GM10266 (cell line): ENCODE results near the gene ARL3.
"Not testable (repeated sequence)": the region's sequence is repeated elsewhere in the genome, so short reads cannot be mapped to it uniquely, and the experiment has no call there.

Experiments used
- DNase-seq: peaks from one replicate; pipeline ENCODE4 v3.0.0; 2012; ENCODE audit errors: extremely low spot score
- TF ChIP-seq, protein P1 (sequence below): IDR thresholded peaks from 2 replicates; pipeline ENCODE4 v1.5.1; 2012; ENCODE audit warnings: mild to moderate bottlenecking, low read depth; ENCODE audit not compliant: control insufficient read depth, insufficient read depth; ENCODE audit errors: missing control alignments

Gene ARL3

DNA sequence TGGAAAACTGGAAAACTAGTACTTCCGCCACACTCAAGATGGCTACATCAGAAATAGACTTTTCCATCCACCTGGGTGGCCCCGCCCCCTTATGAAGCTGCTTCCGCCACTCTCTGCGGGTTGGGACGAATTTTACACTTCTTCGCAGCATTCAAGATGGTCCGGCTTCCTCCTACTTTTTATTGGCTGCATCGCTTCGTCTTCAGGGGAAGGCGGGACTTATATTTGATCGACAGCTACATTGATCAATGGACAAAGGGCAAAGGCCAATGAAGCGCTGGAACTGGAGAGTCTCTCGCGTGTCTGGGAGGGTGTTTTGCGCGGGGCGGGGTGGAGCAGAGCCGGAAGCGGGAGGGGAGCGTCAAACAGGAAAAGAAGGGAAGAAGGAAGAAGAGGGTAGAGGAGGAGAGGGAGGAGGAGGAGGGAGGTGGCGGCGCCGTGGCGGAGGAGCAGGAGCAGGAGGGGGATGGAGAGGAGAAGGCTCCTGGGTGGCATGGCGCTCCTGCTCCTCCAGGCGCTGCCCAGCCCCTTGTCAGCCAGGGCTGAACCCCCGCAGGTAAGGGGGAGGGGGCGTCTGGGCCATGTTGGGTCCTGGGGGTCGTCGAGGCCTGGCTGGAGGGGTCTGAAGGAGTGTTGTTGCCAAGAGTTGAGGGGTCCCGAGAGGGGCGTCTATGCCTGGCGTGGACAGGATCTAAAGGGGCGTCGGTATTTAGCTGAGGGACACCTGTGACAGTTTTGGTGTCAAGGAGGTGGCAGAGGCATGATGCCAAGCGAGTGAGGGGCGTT is 29.6 kb upstream of the ARL3 start, which contains the start of gene WBP1L:
WBP1L (plus strand) TSS at position 361 of the 786 bp plus-strand sequence; CDS start at position 467, 106 bp downstream.
- DNase-seq, result peak; percentile 91
- TF ChIP-seq, protein P1, sequence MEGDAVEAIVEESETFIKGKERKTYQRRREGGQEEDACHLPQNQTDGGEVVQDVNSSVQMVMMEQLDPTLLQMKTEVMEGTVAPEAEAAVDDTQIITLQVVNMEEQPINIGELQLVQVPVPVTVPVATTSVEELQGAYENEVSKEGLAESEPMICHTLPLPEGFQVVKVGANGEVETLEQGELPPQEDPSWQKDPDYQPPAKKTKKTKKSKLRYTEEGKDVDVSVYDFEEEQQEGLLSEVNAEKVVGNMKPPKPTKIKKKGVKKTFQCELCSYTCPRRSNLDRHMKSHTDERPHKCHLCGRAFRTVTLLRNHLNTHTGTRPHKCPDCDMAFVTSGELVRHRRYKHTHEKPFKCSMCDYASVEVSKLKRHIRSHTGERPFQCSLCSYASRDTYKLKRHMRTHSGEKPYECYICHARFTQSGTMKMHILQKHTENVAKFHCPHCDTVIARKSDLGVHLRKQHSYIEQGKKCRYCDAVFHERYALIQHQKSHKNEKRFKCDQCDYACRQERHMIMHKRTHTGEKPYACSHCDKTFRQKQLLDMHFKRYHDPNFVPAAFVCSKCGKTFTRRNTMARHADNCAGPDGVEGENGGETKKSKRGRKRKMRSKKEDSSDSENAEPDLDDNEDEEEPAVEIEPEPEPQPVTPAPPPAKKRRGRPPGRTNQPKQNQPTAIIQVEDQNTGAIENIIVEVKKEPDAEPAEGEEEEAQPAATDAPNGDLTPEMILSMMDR, result no peak

DNA sequence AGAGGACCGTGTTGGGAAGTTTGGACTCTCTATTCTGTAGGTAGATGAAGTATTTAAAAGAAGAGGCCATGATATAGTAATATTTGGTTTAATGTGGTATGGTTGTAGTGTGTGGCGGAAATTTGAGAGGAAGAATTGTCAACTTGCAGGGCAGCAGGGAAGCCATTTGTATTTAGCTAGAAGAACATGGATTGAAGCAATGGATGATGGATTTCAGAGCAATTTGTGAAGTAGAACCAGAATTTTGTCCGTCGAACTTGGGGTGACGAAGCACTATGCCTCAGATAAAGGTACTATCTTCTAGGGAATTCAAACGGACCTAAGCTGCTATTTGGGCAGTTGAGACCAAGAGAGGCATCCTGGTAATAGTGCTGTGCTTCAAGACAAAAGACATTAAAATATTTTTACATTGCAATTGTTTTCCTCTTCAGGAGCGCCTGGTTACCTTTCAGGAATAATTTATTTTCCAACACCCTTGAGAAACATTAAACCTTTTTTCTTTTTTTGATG is 28.9 kb upstream of the ARL3 start:
- DNase-seq, result no peak
- TF ChIP-seq, protein P1, result no peak

DNA sequence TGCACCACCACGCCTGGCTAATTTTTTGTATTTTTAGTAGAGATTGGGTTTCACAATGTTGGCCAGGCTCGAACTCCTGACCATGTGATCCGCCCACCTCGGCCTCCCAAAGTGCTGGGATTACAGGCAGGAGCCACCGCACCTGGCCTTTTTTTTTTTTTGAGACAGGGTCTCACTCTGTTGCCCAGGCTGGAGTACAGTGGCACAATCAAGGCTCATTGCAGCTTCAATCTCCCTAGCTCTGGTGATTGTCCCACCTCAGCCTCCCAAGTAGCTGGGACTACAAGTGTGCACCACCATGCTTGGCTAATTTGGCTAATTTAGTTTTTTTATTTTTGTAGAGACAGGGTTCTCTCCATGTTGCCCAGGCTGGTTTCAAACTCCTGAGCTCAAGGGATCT is 28.1 kb upstream of the ARL3 start:
- DNase-seq, result not testable (repeated sequence)

DNA sequence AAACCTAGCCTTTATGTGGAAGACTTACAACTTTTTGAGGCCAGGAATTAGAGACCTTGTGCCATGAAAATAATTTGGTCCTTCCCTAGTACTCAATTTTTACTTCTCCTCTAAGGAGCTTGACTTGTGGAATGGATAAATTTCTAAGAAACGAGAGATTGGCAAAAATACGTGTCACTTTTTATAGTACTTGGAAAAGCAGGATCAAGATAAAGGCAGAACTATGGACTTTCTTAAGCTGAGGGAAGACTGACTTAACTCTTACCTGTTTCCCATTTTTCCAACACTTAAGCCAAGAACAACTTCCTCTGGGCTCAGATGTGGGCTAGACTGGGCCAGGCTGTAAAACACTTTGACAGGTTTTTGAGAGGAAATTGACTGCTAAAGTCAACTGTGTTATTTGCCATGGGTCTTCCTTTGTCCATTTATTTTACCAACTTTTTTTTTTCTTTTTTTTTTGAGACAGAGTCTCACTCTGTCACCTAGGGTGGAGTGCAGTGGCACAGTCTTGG is 27.6 kb upstream of the ARL3 start:
- TF ChIP-seq, protein P1, result no peak
- no peak for DNase-seq

DNA sequence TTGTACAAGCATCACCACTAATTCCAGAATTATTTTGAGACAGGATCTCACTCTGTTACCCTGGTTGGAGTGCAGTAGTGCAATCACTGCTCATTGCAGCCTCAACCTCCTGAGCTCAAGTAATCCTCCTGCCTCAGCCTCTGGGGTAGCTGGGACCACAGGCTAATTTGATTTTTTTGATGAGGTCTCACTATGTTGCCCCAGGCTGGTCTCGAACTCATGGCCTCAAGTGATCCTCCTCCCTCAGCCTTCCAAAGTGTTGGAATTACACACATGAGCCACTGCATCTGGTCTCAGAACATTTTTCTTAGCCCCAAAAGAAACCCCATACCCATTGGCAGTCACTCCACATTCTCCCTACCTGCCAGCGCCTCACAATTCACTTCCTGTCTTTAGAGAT is 26.0 kb upstream of the ARL3 start:
- no peak for DNase-seq
- TF ChIP-seq, protein P1, result no peak

DNA sequence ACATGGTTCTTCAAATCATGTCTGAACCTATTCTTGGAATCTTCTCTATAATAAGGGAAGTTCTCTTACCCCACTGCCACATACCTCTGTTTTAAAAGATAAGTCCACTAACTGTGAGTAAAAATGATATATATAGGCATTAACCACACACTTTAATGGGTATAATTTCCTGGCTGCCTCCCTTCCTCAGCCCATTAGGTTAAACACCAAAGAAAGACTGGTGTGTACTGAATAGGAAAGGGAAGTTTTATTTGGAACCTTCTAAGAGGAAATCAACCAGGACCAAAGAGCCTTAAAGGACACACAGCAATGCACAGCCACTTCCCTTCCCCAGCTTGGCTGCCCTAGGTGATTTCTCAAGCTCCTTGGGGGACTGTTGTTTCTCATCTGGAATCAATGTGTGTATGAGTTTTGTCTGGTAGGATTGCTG is 24.5 kb upstream of the ARL3 start:
- TF ChIP-seq, protein P1, result no peak
- no peak for DNase-seq

DNA sequence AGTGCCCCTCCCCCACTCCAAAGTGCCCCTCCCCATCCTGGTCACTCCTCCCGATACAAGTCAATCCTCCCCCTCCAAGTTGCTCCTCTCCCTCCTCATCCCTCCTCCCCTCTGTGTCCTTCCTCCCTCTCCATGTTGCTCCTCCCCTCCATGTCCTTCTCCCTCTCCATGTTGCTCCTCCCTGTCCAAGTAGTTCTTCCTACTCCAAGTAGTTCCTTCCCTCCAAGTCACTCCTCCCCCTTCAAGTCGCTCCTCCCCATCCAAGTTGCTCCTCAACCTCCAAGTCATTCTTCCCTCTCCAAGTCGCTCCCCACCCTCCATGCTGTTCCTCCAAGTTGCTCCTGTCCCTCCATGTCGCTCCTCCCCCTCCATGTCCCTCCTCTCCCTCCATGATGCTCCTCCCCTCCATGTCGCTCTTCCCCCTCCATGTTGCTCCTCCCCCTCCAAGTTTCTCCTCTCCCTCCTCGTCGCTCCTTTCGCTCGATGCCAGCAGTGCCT is 20.9 kb upstream of the ARL3 start:
- TF ChIP-seq, protein P1, result no peak
- no peak for DNase-seq
